ENCODE data around the gene RAB10.
A peak's percentile ranks its signal among the peaks of the same experiment; 100 is the strongest.

RAB10 gene

DNA sequence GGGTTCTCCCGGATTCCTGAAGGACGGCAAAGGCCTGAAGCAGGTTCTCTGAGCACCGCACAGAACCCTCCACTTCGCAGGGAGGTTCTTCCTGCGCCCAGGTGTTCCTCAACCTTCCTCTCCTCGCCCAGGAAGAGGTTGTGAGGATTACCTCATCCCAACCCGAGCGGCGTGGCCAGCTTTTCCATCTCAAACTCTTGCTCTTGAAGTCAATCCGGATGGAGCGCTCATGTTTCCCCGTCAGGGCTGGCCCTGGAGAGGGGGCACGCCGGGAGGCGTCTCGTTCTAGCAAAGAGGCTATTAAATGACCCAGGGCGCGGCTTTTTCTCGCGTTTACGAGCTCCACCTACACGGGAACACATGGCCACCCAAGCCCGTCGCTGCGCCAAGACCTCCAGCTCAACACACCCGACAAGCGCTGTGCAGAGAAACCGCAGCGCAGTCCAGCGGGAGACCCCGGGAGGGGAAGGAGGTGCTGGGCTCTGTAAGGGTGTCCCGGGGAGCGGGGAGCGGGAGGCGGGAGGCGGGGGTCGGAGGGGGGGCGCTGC lies 540 bp upstream of the RAB10 start:
- H3K4me3 ChIP-seq (ENCODE audit: insufficient read length, low read depth): peak overlapping the region; percentile 78
- peaks cover 4% of the 10 kb centered on the region for H3K36me3 ChIP-seq (ENCODE audit: insufficient read depth, insufficient read length, low read length)
- peak overlapping the region; percentile 88 for H3K9ac ChIP-seq (ENCODE audit: insufficient read length, low read depth)
- H3K27me3 ChIP-seq (ENCODE audit: insufficient read depth, insufficient read length): no peaks in the 10 kb centered on the region
- no peaks in the 10 kb centered on the region for H3K9me3 ChIP-seq (ENCODE audit: insufficient read depth, low read length)
- H3K4me1 ChIP-seq (ENCODE audit: insufficient read depth, insufficient read length): no peaks in the 10 kb centered on the region
- peak; percentile 68 for DNase-seq (ENCODE audit: low read depth, low spot score)
- TF ChIP-seq ZNF274 (IDR thresholded peaks at IDR 0.05; ENCODE audit: low read depth, low read length) (no peak), YY1 (IDR thresholded peaks at IDR 0.05; ENCODE audit: insufficient read depth, insufficient read length) (no peak), SUZ12 (IDR thresholded peaks at IDR 0.05; ENCODE audit: extremely low read depth, insufficient read depth, insufficient read length) (no peak)

- Histone ChIP-seq H3K9ac (ENCODE audit: insufficient read length, low read depth) (peak overlapping the region; percentile 99), H3K36me3 (ENCODE audit: insufficient read depth, insufficient read length, low read length) (peaks cover 4% of the 10 kb centered on the region), H3K4me3 (ENCODE audit: insufficient read length, low read depth) (peak overlapping the region; percentile 95), H3K27me3 (ENCODE audit: insufficient read depth, insufficient read length) (no peaks in the 10 kb centered on the region), H3K9me3 (ENCODE audit: insufficient read depth, low read length) (no peaks in the 10 kb centered on the region), H3K4me1 (ENCODE audit: insufficient read depth, insufficient read length) (no peaks in the 10 kb centered on the region)
- DNase-seq (ENCODE audit: low read depth, low spot score): no peak
- TF ChIP-seq SUZ12 (IDR thresholded peaks at IDR 0.05; ENCODE audit: extremely low read depth, insufficient read depth, insufficient read length): no peak
These were observed 731 bp downstream of the RAB10 start for GRCh38 chr2:26034637-26034992.

DNA sequence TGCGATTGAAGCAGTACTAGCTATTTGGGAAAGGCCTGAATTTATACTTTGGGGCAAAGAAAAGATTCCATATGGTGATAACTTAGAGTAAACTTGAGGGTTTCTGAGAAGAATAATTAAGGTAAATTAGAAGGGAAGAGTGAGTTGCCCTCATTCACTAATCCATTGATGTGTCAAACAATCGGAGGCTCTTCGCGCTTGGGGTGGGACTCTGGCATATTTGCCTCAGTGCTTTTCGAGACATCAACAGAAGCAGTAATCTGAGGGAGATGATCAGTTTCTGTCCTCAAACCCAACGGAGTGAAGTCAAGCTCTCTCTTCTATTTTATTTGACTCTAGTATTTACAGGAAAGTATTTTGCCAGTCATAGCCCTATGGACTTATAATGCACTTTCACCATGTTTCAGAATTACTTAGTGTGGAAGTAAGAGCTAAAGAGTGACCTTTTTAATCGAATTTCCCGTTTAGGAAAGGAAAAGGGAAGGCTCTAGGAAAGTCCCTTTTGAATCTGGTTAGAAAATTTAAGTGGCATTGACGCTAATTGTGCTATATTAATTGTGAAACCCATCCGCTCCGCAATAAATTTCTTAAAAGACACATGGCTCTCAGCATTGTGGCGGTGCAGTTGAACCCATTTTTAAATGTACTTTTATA lies 1.3 kb downstream of the RAB10 start:
- no peaks in the 10 kb centered on the region for H3K9me3 ChIP-seq (ENCODE audit: insufficient read depth, low read length)
- peak overlapping the region; percentile 99 for H3K9ac ChIP-seq (ENCODE audit: insufficient read length, low read depth)
- TF ChIP-seq SUZ12 (IDR thresholded peaks at IDR 0.05; ENCODE audit: extremely low read depth, insufficient read depth, insufficient read length) (no peak), ZNF274 (IDR thresholded peaks at IDR 0.05; ENCODE audit: low read depth, low read length) (no peak), YY1 (IDR thresholded peaks at IDR 0.05; ENCODE audit: insufficient read depth, insufficient read length) (no peak)
- peak overlapping the region; percentile 95 for H3K4me3 ChIP-seq (ENCODE audit: insufficient read length, low read depth)
- no peaks in the 10 kb centered on the region for H3K27me3 ChIP-seq (ENCODE audit: insufficient read depth, insufficient read length)
- DNase-seq (ENCODE audit: low read depth, low spot score): no peak
- no peaks in the 10 kb centered on the region for H3K4me1 ChIP-seq (ENCODE audit: insufficient read depth, insufficient read length)
- peaks cover 7% of the 10 kb centered on the region for H3K36me3 ChIP-seq (ENCODE audit: insufficient read depth, insufficient read length, low read length)

- no peaks in the 10 kb centered on the region for H3K27me3 ChIP-seq (ENCODE audit: insufficient read depth, insufficient read length)
- no peak for DNase-seq (ENCODE audit: low read depth, low spot score)
- H3K9me3 ChIP-seq (ENCODE audit: insufficient read depth, low read length): no peaks in the 10 kb centered on the region
- peaks cover 17% of the 10 kb centered on the region for H3K36me3 ChIP-seq (ENCODE audit: insufficient read depth, insufficient read length, low read length)
- H3K9ac ChIP-seq (ENCODE audit: insufficient read length, low read depth): no peak overlapping the region
- H3K4me3 ChIP-seq (ENCODE audit: insufficient read length, low read depth): no peak overlapping the region
- no peaks in the 10 kb centered on the region for H3K4me1 ChIP-seq (ENCODE audit: insufficient read depth, insufficient read length)
- TF ChIP-seq ZNF274 (IDR thresholded peaks at IDR 0.05; ENCODE audit: low read depth, low read length) (no peak), YY1 (IDR thresholded peaks at IDR 0.05; ENCODE audit: insufficient read depth, insufficient read length) (no peak), SUZ12 (IDR thresholded peaks at IDR 0.05; ENCODE audit: extremely low read depth, insufficient read depth, insufficient read length) (no peak)
These were observed 5.9 kb downstream of the RAB10 start for GRCh38 chr2:26039603-26040323.

- peaks cover 14% of the 10 kb centered on the region for H3K36me3 ChIP-seq (ENCODE audit: insufficient read depth, insufficient read length, low read length)
- DNase-seq (ENCODE audit: low read depth, low spot score): no peak
- TF ChIP-seq YY1 (IDR thresholded peaks at IDR 0.05; ENCODE audit: insufficient read depth, insufficient read length): no peak
- TF ChIP-seq ZNF274 (IDR thresholded peaks at IDR 0.05; ENCODE audit: low read depth, low read length): no peak
- TF ChIP-seq SUZ12 (IDR thresholded peaks at IDR 0.05; ENCODE audit: extremely low read depth, insufficient read depth, insufficient read length): no peak
- H3K4me3 ChIP-seq (ENCODE audit: insufficient read length, low read depth): no peak overlapping the region
- no peaks in the 10 kb centered on the region for H3K4me1 ChIP-seq (ENCODE audit: insufficient read depth, insufficient read length)
- H3K9ac ChIP-seq (ENCODE audit: insufficient read length, low read depth): no peak overlapping the region
- no peaks in the 10 kb centered on the region for H3K9me3 ChIP-seq (ENCODE audit: insufficient read depth, low read length)
- no peaks in the 10 kb centered on the region for H3K27me3 ChIP-seq (ENCODE audit: insufficient read depth, insufficient read length)
These were observed 9.2 kb downstream of the RAB10 start for GRCh38 chr2:26043109-26043508.

GRCh38 chr2:26043862-26044696 lies 10.2 kb downstream of the RAB10 start:
- H3K4me3 ChIP-seq (ENCODE audit: insufficient read length, low read depth): no peak overlapping the region
- H3K27me3 ChIP-seq (ENCODE audit: insufficient read depth, insufficient read length): no peaks in the 10 kb centered on the region
- TF ChIP-seq YY1 (IDR thresholded peaks at IDR 0.05; ENCODE audit: insufficient read depth, insufficient read length) (no peak), SUZ12 (IDR thresholded peaks at IDR 0.05; ENCODE audit: extremely low read depth, insufficient read depth, insufficient read length) (no peak), ZNF274 (IDR thresholded peaks at IDR 0.05; ENCODE audit: low read depth, low read length) (no peak)
- no peaks in the 10 kb centered on the region for H3K4me1 ChIP-seq (ENCODE audit: insufficient read depth, insufficient read length)
- DNase-seq (ENCODE audit: low read depth, low spot score): no peak
- peaks cover 14% of the 10 kb centered on the region for H3K36me3 ChIP-seq (ENCODE audit: insufficient read depth, insufficient read length, low read length)
- no peak overlapping the region for H3K9ac ChIP-seq (ENCODE audit: insufficient read length, low read depth)
- H3K9me3 ChIP-seq (ENCODE audit: insufficient read depth, low read length): no peaks in the 10 kb centered on the region

DNA sequence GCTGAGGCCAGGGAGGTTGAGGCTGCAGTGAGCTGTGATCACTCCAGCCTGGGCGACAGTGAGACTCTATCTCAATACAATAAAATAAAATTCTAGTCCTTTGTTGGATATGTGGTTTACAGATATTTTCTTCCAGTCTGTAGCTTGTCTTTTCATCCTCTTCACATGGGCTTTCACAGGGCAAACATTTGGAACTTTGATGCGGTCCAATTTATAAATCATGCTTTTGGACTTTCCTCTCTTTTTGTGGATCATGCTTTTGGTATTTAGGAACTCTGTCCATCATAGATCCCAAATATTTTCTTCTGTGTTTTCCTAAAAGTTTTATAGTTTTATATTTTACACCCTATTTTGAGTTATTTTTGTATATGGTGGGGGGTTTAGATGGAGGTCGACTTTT lies 14.9 kb downstream of the RAB10 start:
- Histone ChIP-seq H3K4me3 (ENCODE audit: insufficient read length, low read depth) (no peak overlapping the region), H3K9ac (ENCODE audit: insufficient read length, low read depth) (no peak overlapping the region), H3K27me3 (ENCODE audit: insufficient read depth, insufficient read length) (no peaks in the 10 kb centered on the region), H3K9me3 (ENCODE audit: insufficient read depth, low read length) (no peaks in the 10 kb centered on the region), H3K36me3 (ENCODE audit: insufficient read depth, insufficient read length, low read length) (no peaks in the 10 kb centered on the region), H3K4me1 (ENCODE audit: insufficient read depth, insufficient read length) (no peaks in the 10 kb centered on the region)
- DNase-seq (ENCODE audit: low read depth, low spot score): no peak
- TF ChIP-seq ZNF274 (IDR thresholded peaks at IDR 0.05; ENCODE audit: low read depth, low read length): no peak
- no peak for TF ChIP-seq SUZ12 (IDR thresholded peaks at IDR 0.05; ENCODE audit: extremely low read depth, insufficient read depth, insufficient read length)
- TF ChIP-seq YY1 (IDR thresholded peaks at IDR 0.05; ENCODE audit: insufficient read depth, insufficient read length): no peak

Data from NT2/D1 (cell line).